WTC11 (cell line): ENCODE results near the gene P2RY11. TPM values are rescaled to one million over a fixed set of nuclear protein-coding genes. Genes with fewer than 3 reads are reported as not detected.

Source experiments
- AR ChIP-seq: fragments of 250-450 bp; sonication (Bioruptor Pico); IDR thresholded peaks from 2 replicates; pipeline ENCODE4 v1.9.0; 2021; ENCODE audit warnings: mild to moderate bottlenecking
- ATF1 ChIP-seq: sonication (generic); formaldehyde crosslinking; IDR thresholded peaks from 2 replicates; pipeline ENCODE4 v1.8.1; 2023; ENCODE audit warnings: mild to moderate bottlenecking, moderate library complexity, missing genetic modification reagents
- ATF2 ChIP-seq: sonication (generic); formaldehyde crosslinking; IDR thresholded peaks from 2 replicates; pipeline ENCODE4 v1.8.1; 2022; ENCODE audit warnings: low read depth, missing genetic modification reagents, borderline replicate concordance
- ATF3 ChIP-seq: sonication (generic); formaldehyde crosslinking; conservative IDR thresholded peaks from 2 replicates; pipeline ENCODE4 v1.8.1; 2022; ENCODE audit warnings: mild to moderate bottlenecking, missing genetic modification reagents
- CDX4 ChIP-seq: fragments of 250-450 bp; sonication (Bioruptor Pico); IDR thresholded peaks from 2 replicates; pipeline ENCODE4 v1.9.0; 2021; ENCODE audit warnings: moderate library complexity, mild to moderate bottlenecking, inconsistent platforms, borderline replicate concordance
- E2F1 ChIP-seq: sonication (generic); formaldehyde crosslinking; IDR thresholded peaks from 2 replicates; pipeline ENCODE4 v1.8.0; 2022; ENCODE audit warnings: mild to moderate bottlenecking, missing genetic modification reagents
- E2F5 ChIP-seq: sonication (generic); formaldehyde crosslinking; IDR thresholded peaks from 2 replicates; pipeline ENCODE4 v1.8.1; 2022; ENCODE audit warnings: mild to moderate bottlenecking, moderate library complexity, missing genetic modification reagents
- GTF2I ChIP-seq: fragments of 250-450 bp; sonication (Bioruptor Pico); conservative IDR thresholded peaks from 2 replicates; pipeline ENCODE4 v1.4.0; 2021; ENCODE audit warnings: mild to moderate bottlenecking
- HMGA2 ChIP-seq: fragments of 250-450 bp; sonication (Bioruptor Pico); IDR thresholded peaks from 2 replicates; pipeline ENCODE4 v1.4.0; 2021; ENCODE audit warnings: mild to moderate bottlenecking, moderate library complexity
- KAT7 ChIP-seq: sonication (generic); formaldehyde crosslinking; IDR thresholded peaks from 2 replicates; pipeline ENCODE4 v1.8.1; 2023; ENCODE audit warnings: missing genetic modification reagents, mild to moderate bottlenecking, borderline replicate concordance
- NR3C1 ChIP-seq: sonication (generic); formaldehyde crosslinking; conservative IDR thresholded peaks from 2 replicates; pipeline ENCODE4 v1.8.1; 2023; ENCODE audit warnings: low read depth, mild to moderate bottlenecking, missing genetic modification reagents
- TEAD4 ChIP-seq: sonication (generic); formaldehyde crosslinking; IDR thresholded peaks from 2 replicates; pipeline ENCODE4 v1.8.0; 2022; ENCODE audit warnings: mild to moderate bottlenecking, missing genetic modification reagents
- ZNF121 ChIP-seq: sonication (generic); formaldehyde crosslinking; IDR thresholded peaks from 2 replicates; pipeline ENCODE4 v1.8.0; 2023; ENCODE audit warnings: missing genetic modification reagents
- ZNF263 ChIP-seq: sonication (generic); formaldehyde crosslinking; IDR thresholded peaks from 2 replicates; pipeline ENCODE4 v1.8.1; 2022; ENCODE audit warnings: low read depth, mild to moderate bottlenecking, moderate library complexity, missing genetic modification reagents
- ZNF425 ChIP-seq: fragments of 250-450 bp; sonication (Bioruptor Pico); conservative IDR thresholded peaks from 2 replicates; pipeline ENCODE4 v1.9.0; 2021; ENCODE audit warnings: mild to moderate bottlenecking
- ZNF671 ChIP-seq: fragments of 250-450 bp; sonication (Bioruptor Pico); IDR thresholded peaks from 2 replicates; pipeline ENCODE4 v1.8.0; 2021; ENCODE audit warnings: mild to moderate bottlenecking
- ZSCAN18 ChIP-seq: fragments of 250-450 bp; sonication (Bioruptor Pico); IDR thresholded peaks from 2 replicates; pipeline ENCODE4 v2.1.2; 2022; ENCODE audit warnings: mild to moderate bottlenecking, moderate library complexity
- total RNA-seq: library from RNA; stranded (reverse); gene quantifications from 3 replicates; pipeline ENCODE4 v1.2.3, GENCODE V29; 2021
- TF ChIP-seq, protein P1 (sequence below): sonication (generic); formaldehyde crosslinking; IDR thresholded peaks from 2 replicates; pipeline ENCODE4 v1.8.1; 2022; ENCODE audit warnings: mild to moderate bottlenecking, missing genetic modification reagents, moderate library complexity, borderline replicate concordance
- TF ChIP-seq, protein P2 (sequence below): sonication (generic); formaldehyde crosslinking; conservative IDR thresholded peaks from 2 replicates; pipeline ENCODE4 v1.8.1; 2023; ENCODE audit warnings: mild to moderate bottlenecking, low read depth, missing genetic modification reagents, moderate library complexity

Gene P2RY11
- total RNA-seq, 1 experiment from 2014 or later, result 21.0 TPM

DNA sequence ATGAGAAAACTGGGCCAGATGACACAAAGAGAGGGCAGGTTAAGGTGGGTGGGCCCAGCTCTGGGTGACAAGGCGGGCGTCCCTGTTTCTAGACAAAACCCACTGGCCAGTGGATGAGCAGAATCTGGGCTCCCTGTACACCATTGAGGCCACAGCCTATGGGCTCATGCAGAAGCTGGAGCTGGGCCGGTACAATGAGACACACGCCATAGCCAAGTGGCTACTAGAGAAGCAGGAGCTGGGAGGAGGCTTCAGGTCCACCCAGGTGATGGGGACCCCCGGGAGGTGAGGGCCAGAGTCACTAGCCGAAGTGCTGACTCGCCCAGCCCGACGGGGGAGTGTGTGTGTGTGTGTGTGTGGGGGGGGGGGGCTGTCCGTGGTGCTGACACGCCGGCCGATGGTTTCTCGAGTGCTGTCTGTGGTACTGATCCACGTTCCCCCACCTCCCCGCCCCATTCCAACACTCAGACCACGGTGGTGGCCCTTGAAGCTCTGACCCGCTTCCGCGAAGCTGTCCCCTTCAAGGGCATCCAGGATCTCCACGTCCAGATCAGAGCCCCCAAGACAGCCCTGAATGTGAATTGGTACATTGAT lies 49.7 kb upstream of the P2RY11 start (continued):
- TF ChIP-seq TEAD4, result 0 out of 2 replicates have a peak, but pooled peaks have one; percentile 53
- TF ChIP-seq HMGA2 (CRISPR knock-in tag), result no peak
- no peak for TF ChIP-seq ZNF671 (CRISPR knock-in tag)
- TF ChIP-seq ZNF121 (CRISPR knock-in tag), result no peak
- no peak for TF ChIP-seq ZNF425 (CRISPR knock-in tag)
- 0 out of 2 replicates have a peak, but pooled peaks have one; percentile 68 for TF ChIP-seq ATF3
- TF ChIP-seq AR (CRISPR knock-in tag), result no peak
- 0 out of 2 replicates have a peak, but pooled peaks have one; percentile 35 for TF ChIP-seq ATF2 (CRISPR knock-in tag)
- TF ChIP-seq E2F5 (CRISPR knock-in tag), result no peak
- no peak for TF ChIP-seq ATF1 (CRISPR knock-in tag)
- TF ChIP-seq, protein P1, sequence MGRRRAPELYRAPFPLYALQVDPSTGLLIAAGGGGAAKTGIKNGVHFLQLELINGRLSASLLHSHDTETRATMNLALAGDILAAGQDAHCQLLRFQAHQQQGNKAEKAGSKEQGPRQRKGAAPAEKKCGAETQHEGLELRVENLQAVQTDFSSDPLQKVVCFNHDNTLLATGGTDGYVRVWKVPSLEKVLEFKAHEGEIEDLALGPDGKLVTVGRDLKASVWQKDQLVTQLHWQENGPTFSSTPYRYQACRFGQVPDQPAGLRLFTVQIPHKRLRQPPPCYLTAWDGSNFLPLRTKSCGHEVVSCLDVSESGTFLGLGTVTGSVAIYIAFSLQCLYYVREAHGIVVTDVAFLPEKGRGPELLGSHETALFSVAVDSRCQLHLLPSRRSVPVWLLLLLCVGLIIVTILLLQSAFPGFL (CRISPR knock-in tag), result no peak
- no peak for TF ChIP-seq GTF2I (CRISPR knock-in tag)
- TF ChIP-seq, protein P2, sequence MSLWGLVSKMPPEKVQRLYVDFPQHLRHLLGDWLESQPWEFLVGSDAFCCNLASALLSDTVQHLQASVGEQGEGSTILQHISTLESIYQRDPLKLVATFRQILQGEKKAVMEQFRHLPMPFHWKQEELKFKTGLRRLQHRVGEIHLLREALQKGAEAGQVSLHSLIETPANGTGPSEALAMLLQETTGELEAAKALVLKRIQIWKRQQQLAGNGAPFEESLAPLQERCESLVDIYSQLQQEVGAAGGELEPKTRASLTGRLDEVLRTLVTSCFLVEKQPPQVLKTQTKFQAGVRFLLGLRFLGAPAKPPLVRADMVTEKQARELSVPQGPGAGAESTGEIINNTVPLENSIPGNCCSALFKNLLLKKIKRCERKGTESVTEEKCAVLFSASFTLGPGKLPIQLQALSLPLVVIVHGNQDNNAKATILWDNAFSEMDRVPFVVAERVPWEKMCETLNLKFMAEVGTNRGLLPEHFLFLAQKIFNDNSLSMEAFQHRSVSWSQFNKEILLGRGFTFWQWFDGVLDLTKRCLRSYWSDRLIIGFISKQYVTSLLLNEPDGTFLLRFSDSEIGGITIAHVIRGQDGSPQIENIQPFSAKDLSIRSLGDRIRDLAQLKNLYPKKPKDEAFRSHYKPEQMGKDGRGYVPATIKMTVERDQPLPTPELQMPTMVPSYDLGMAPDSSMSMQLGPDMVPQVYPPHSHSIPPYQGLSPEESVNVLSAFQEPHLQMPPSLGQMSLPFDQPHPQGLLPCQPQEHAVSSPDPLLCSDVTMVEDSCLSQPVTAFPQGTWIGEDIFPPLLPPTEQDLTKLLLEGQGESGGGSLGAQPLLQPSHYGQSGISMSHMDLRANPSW (CRISPR knock-in tag), result no peak
- TF ChIP-seq KAT7 (CRISPR knock-in tag), result no peak
- no peak for TF ChIP-seq E2F1 (CRISPR knock-in tag)
- TF ChIP-seq ZNF263, result no peak
- no peak for TF ChIP-seq NR3C1 (CRISPR knock-in tag)
- TF ChIP-seq ZSCAN18 (CRISPR knock-in tag), result no peak
- TF ChIP-seq CDX4, result no peak
